ENCODE results near the gene LRP8. TPM values are rescaled to one million over a fixed set of nuclear protein-coding genes. Genes with fewer than 3 reads are reported as not detected.

The LRP8 gene
- total and polyA plus RNA-seq, 2 donors (not counting 1 experiment from before 2014, with no cell fraction given), result 7.8 to 9.4 TPM

- H3K4me2 ChIP-seq (replicated peaks; ENCODE audit: low read depth, low read length, poor library complexity, severe bottlenecking), result no peak overlapping the region
- ATAC-seq (ENCODE audit: low read depth) (no peak), DNase-seq (no peak)
- H3K79me2 ChIP-seq (ENCODE audit: control insufficient read depth, insufficient read depth, low read length), result peaks cover 4% of the 10 kb centered on the region
- H3K36me3 ChIP-seq (replicated peaks in 1 of 2; ENCODE audit: control extremely low read depth in 1 of 2, control insufficient read depth in 1 of 2, extremely low read depth in 1 of 2, insufficient read depth in 2 of 2, low read length in 1 of 2), result no peaks in the 10 kb centered on the region
- Mint-ChIP-seq H3K4me1 (peaks cover 27% of the 10 kb centered on the region), H3K9me3 (ENCODE audit: insufficient read depth) (no peaks in the 10 kb centered on the region), H3K27me3 (no peaks in the 10 kb centered on the region), H3K27ac (no peak overlapping the region), H3K4me3 (no peak overlapping the region)
- no peak overlapping the region for H3K4me3 ChIP-seq (ENCODE audit: control extremely low read depth in 1 of 5, extremely low read depth in 1 of 5, insufficient read depth in 1 of 5, low read depth in 2 of 5, low read length in 4 of 5)
- 93% methylated on average over 3 of the region's 5 CpGs for WGBS (ENCODE audit: insufficient coverage)
- CTCF ChIA-PET, result no interaction called here
- H2AFZ ChIP-seq (ENCODE audit: insufficient read depth, low read depth, low read length, poor library complexity, severe bottlenecking), result no peak overlapping the region
- no peak for TF ChIP-seq CTCF (IDR thresholded peaks at IDR 0.05)
- no peak for TF ChIP-seq EZH2 (IDR thresholded peaks at IDR 0.05; ENCODE audit: borderline replicate concordance, insufficient read depth, low read depth, low read length, poor library complexity, severe bottlenecking)
- no peaks in the 10 kb centered on the region for H3K9me3 ChIP-seq (ENCODE audit: control extremely low read depth in 1 of 3, control insufficient read depth in 2 of 3, insufficient read depth in 1 of 3, low read length in 2 of 3)
- no peak overlapping the region for H3K27ac ChIP-seq (ENCODE audit: low read length in 2 of 2)
- H3K9ac ChIP-seq (ENCODE audit: low read length), result no peak overlapping the region
- intact Hi-C loops (cut with micrococcal nuclease), result no loop called here
- no peaks in the 10 kb centered on the region for H3K27me3 ChIP-seq (replicated peaks in 1 of 4; ENCODE audit: control extremely low read depth in 1 of 4, control insufficient read depth in 3 of 4, insufficient read depth in 4 of 4, low read length in 3 of 4)
- peaks cover 7 to 23% of the 10 kb centered on the region in 2 donors for H3K4me1 ChIP-seq (ENCODE audit: control insufficient read depth in 2 of 2, insufficient read depth in 2 of 2, low read length in 2 of 2)
- no peaks in the 10 kb centered on the region for H4K20me1 ChIP-seq (ENCODE audit: control insufficient read depth, insufficient read depth, low read length, poor library complexity, severe bottlenecking)
- POLR2A ChIA-PET, result no interaction called here
Observed at GRCh38 chr1:53330819-53331218, 2.9 kb upstream of the LRP8 start.

- ATAC-seq (ENCODE audit: low read depth) (no peak), DNase-seq (peak; percentile 36)
- TF ChIP-seq EZH2 (IDR thresholded peaks at IDR 0.05; ENCODE audit: borderline replicate concordance, insufficient read depth, low read depth, low read length, poor library complexity, severe bottlenecking) (no peak), CTCF (IDR thresholded peaks at IDR 0.05) (no peak)
- peak overlapping the region; percentile 98 for H3K4me2 ChIP-seq (replicated peaks; ENCODE audit: low read depth, low read length, poor library complexity, severe bottlenecking)
- Mint-ChIP-seq H3K4me3 (peak overlapping the region; percentile 96), H3K4me1 (peaks cover 20% of the 10 kb centered on the region), H3K27ac (peak overlapping the region; percentile 95), H3K27me3 (no peaks in the 10 kb centered on the region), H3K9me3 (ENCODE audit: insufficient read depth) (no peaks in the 10 kb centered on the region)
- H3K27ac ChIP-seq (ENCODE audit: low read length in 2 of 2), result no peak overlapping the region
- H3K4me3 ChIP-seq (ENCODE audit: control extremely low read depth in 1 of 5, extremely low read depth in 1 of 5, insufficient read depth in 1 of 5, low read depth in 2 of 5, low read length in 4 of 5), result peak overlapping the region; percentile 8 to 66 (median 52)
- H3K36me3 ChIP-seq (replicated peaks in 1 of 2; ENCODE audit: control extremely low read depth in 1 of 2, control insufficient read depth in 1 of 2, extremely low read depth in 1 of 2, insufficient read depth in 2 of 2, low read length in 1 of 2), result no peaks in the 10 kb centered on the region
- no peaks in the 10 kb centered on the region for H4K20me1 ChIP-seq (ENCODE audit: control insufficient read depth, insufficient read depth, low read length, poor library complexity, severe bottlenecking)
- H3K27me3 ChIP-seq (replicated peaks in 1 of 4; ENCODE audit: control extremely low read depth in 1 of 4, control insufficient read depth in 3 of 4, insufficient read depth in 4 of 4, low read length in 3 of 4), result no peaks in the 10 kb centered on the region
- no peaks in the 10 kb centered on the region for H3K9me3 ChIP-seq (ENCODE audit: control extremely low read depth in 1 of 3, control insufficient read depth in 2 of 3, insufficient read depth in 1 of 3, low read length in 2 of 3)
- H3K9ac ChIP-seq (ENCODE audit: low read length), result peak overlapping the region; percentile 70
- CTCF ChIA-PET, result interaction anchor here (2.9 kb wide), 1 partner anchor 39 kb away, joined by 12 read pairs; no protein-coding TSS in a partner anchor
- intact Hi-C loops (cut with micrococcal nuclease), result loop anchor here (5.0 to 10.0 kb wide), 3 partner anchors 314 to 962 kb away; partner anchors contain the start of genes CC2D1B and YIPF1
- POLR2A ChIA-PET, result no interaction called here
- peaks cover 6 to 19% of the 10 kb centered on the region in 2 donors for H3K4me1 ChIP-seq (ENCODE audit: control insufficient read depth in 2 of 2, insufficient read depth in 2 of 2, low read length in 2 of 2)
- 85% methylated on average over 22 of the region's 35 CpGs for WGBS (ENCODE audit: insufficient coverage)
- peaks cover 4% of the 10 kb centered on the region for H3K79me2 ChIP-seq (ENCODE audit: control insufficient read depth, insufficient read depth, low read length)
- H2AFZ ChIP-seq (ENCODE audit: insufficient read depth, low read depth, low read length, poor library complexity, severe bottlenecking), result peak overlapping the region; percentile 94
Observed at GRCh38 chr1:53328541-53329499, 950 bp upstream of the LRP8 start.

All from B cell (primary cell).